A673 (cell line): ENCODE measurements around the gene NTRK1. TPM values are rescaled to one million over a fixed set of nuclear protein-coding genes. Genes with fewer than 3 reads are reported as not detected.

Experiments
- BruUV-seq: library from RNA; stranded (reverse); fragments of 400-500 nt; replicated peaks from 2 replicates; lab custom pipeline; 2021; lab: Mats Ljungman, UMichigan
- CTCF ChIA-PET: fragments of 300-600 bp; sonication (Branson Sonifier 250); formaldehyde crosslinking; loops from one replicate; lab custom pipeline; 2022; ENCODE audit warnings: antibody characterized with exemption; lab: Charles Lee
- POLR2A ChIA-PET: fragments of 300-600 bp; sonication (Branson Sonifier 250); formaldehyde crosslinking; loops from one replicate; lab custom pipeline; 2022; ENCODE audit warnings: antibody characterized with exemption; ENCODE audit not compliant: low non-redundant PET; lab: Charles Lee
- DNase-seq: peaks from one replicate; pipeline ENCODE4 v3.0.0-alpha.2; 2015; ENCODE audit warnings: low spot score
- H3K27ac ChIP-seq: fragments of 200-600 bp; sonication (generic); 2 replicates; pipeline ENCODE4 v1.5.1; 2016; ENCODE audit warnings: mixed run types, low read depth, mild to moderate bottlenecking, mixed read lengths, antibody characterized with exemption, low read length; ENCODE audit not compliant: poor library complexity, severe bottlenecking
- H3K27me3 ChIP-seq: fragments of 200-600 bp; sonication (generic); replicated peaks from 2 replicates; pipeline ENCODE4 v1.6.1; 2017; ENCODE audit warnings: mixed run types, low read depth, mild to moderate bottlenecking, mixed read lengths, antibody characterized with exemption, low read length; ENCODE audit not compliant: insufficient read depth, poor library complexity
- H3K36me3 ChIP-seq: fragments of 200-600 bp; sonication (generic); 2 replicates; pipeline ENCODE4 v1.6.1; 2016; ENCODE audit warnings: mixed run types, mild to moderate bottlenecking, mixed read lengths, antibody characterized with exemption, low read length; ENCODE audit not compliant: insufficient read depth, poor library complexity, severe bottlenecking
- H3K4me1 ChIP-seq: fragments of 200-600 bp; sonication (generic); 2 replicates; pipeline ENCODE4 v1.6.1; 2017; ENCODE audit warnings: mixed run types, mild to moderate bottlenecking, mixed read lengths, antibody characterized with exemption, low read length; ENCODE audit not compliant: insufficient read depth, poor library complexity, severe bottlenecking
- H3K4me3 ChIP-seq: fragments of 200-600 bp; sonication (generic); 2 replicates; pipeline ENCODE4 v1.5.1; 2016; ENCODE audit warnings: low read depth, mixed run types, mild to moderate bottlenecking, mixed read lengths, low read length; ENCODE audit not compliant: poor library complexity, severe bottlenecking
- H3K9me3 ChIP-seq: fragments of 200-600 bp; sonication (generic); 2 replicates; pipeline ENCODE4 v1.6.1; 2016; ENCODE audit warnings: mixed run types, low read depth, mild to moderate bottlenecking, mixed read lengths, antibody characterized with exemption, low read length; ENCODE audit not compliant: poor library complexity, severe bottlenecking
- EZH2 ChIP-seq: fragments of 200-600 bp; sonication (generic); IDR thresholded peaks from 2 replicates; pipeline ENCODE4 v1.6.1; 2017; ENCODE audit warnings: borderline replicate concordance, low read depth, mild to moderate bottlenecking, mixed read lengths, antibody characterized with exemption, low read length; ENCODE audit not compliant: poor library complexity, severe bottlenecking
- intact Hi-C: fragments of 100-400 bp; cut with micrococcal nuclease; formaldehyde crosslinking; loops from one replicate; pipeline ENCODE4 v1.10.0; 2022; ENCODE audit not compliant: unreplicated experiment
- total RNA-seq: library from RNA; stranded (reverse); gene quantifications from 2 replicates; pipeline ENCODE4 v1.2.3, GENCODE V29; 2021
- TF ChIP-seq, protein P1 (sequence below): fragments of 300-800, 200-600 bp; sonication (generic); conservative IDR thresholded peaks from 2 replicates; pipeline ENCODE4 v1.5.1; 2017; ENCODE audit warnings: low read depth, mild to moderate bottlenecking, antibody characterized with exemption, low read length, moderate library complexity, mixed read lengths

NTRK1 gene
- total RNA-seq, 1 experiment from 2014 or later, result 5.1 TPM

DNA sequence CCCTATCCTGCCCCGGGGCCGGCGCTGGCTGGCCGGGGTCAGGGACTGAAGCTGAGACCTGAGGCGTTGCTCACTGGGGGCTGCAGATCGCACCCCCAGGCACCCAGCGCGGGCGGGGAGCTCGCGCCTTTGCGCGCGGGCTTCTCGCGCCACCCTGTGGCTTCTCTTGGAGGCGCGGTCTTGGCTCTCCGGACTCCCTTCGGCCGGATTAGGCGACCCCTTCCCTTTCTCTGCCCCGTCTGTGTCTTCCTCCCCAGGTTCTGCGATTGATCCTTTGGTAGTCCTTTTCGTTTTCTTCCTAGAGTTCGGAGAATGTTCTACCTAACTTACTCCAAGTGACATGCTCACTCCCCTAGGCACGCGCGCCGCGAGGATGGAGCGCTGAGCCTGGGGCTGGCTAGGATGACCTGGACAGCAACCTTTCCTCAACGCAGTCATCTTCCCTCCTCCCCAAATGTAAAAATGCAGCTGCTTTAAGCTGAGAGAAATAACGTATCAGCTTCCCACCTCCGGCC lies 495 bp upstream of the NTRK1 start:
- ChIA-PET POLR2A (no interaction called here), CTCF (interaction anchor here (0.6 to 3.3 kb wide), 12 partner anchors 12 to 294 kb away, joined by 3 to 62 read pairs (median 5); partner anchors contain the start of genes CRABP2, ISG20L2 and METTL25B)
- intact Hi-C loops, result loop anchor here (1.0 to 2.0 kb wide), 3 partner anchors 63 to 171 kb away; no protein-coding TSS in a partner anchor
- no peak overlapping the region for H3K27ac ChIP-seq
- peak; percentile 63 for DNase-seq
- H3K4me3 ChIP-seq, result peak overlapping the region; percentile 55
- H3K27me3 ChIP-seq, result peaks cover 27% of the 10 kb centered on the region
- TF ChIP-seq EZH2, result no peak
- TF ChIP-seq, protein P1, sequence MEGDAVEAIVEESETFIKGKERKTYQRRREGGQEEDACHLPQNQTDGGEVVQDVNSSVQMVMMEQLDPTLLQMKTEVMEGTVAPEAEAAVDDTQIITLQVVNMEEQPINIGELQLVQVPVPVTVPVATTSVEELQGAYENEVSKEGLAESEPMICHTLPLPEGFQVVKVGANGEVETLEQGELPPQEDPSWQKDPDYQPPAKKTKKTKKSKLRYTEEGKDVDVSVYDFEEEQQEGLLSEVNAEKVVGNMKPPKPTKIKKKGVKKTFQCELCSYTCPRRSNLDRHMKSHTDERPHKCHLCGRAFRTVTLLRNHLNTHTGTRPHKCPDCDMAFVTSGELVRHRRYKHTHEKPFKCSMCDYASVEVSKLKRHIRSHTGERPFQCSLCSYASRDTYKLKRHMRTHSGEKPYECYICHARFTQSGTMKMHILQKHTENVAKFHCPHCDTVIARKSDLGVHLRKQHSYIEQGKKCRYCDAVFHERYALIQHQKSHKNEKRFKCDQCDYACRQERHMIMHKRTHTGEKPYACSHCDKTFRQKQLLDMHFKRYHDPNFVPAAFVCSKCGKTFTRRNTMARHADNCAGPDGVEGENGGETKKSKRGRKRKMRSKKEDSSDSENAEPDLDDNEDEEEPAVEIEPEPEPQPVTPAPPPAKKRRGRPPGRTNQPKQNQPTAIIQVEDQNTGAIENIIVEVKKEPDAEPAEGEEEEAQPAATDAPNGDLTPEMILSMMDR, result peak; percentile 94
- no TSS peak for BruUV-seq
- H3K4me1 ChIP-seq, result peaks cover 10% of the 10 kb centered on the region
- no peaks in the 10 kb centered on the region for H3K36me3 ChIP-seq
- H3K9me3 ChIP-seq, result no peaks in the 10 kb centered on the region

DNA sequence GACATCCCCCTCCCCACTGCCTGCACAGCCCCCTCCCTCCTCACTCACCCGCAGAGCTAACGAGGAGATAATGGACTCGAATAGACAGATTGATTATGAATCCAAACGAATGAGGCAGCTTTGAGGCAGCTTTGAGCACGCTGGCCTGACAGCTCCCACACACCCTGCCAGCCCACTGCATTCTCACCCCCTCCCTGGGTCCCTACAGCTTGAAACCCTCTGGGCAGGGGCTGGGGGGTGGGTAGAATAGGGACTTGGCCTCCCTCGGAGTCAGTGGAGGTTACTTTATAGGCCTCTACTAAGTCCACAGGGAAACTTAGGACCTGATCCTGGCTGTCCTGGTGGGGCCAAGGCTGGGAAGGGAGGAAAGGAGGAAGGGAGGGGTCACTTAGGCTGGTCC lies 1.9 kb downstream of the NTRK1 start:
- DNase-seq, result no peak
- H3K4me3 ChIP-seq, result no peak overlapping the region
- H3K9me3 ChIP-seq, result no peaks in the 10 kb centered on the region
- no TSS peak for BruUV-seq
- POLR2A ChIA-PET, result no interaction called here
- intact Hi-C loops, result no loop called here
- H3K36me3 ChIP-seq, result no peaks in the 10 kb centered on the region
- no peak for TF ChIP-seq EZH2
- TF ChIP-seq, protein P1, result no peak
- peaks cover 15% of the 10 kb centered on the region for H3K4me1 ChIP-seq
- CTCF ChIA-PET, result interaction anchor here (1.4 to 1.5 kb wide), 2 partner anchors 24 to 30 kb away, joined by 3 to 8 read pairs; no protein-coding TSS in a partner anchor
- H3K27ac ChIP-seq, result no peak overlapping the region
- peaks cover 27% of the 10 kb centered on the region for H3K27me3 ChIP-seq

DNA sequence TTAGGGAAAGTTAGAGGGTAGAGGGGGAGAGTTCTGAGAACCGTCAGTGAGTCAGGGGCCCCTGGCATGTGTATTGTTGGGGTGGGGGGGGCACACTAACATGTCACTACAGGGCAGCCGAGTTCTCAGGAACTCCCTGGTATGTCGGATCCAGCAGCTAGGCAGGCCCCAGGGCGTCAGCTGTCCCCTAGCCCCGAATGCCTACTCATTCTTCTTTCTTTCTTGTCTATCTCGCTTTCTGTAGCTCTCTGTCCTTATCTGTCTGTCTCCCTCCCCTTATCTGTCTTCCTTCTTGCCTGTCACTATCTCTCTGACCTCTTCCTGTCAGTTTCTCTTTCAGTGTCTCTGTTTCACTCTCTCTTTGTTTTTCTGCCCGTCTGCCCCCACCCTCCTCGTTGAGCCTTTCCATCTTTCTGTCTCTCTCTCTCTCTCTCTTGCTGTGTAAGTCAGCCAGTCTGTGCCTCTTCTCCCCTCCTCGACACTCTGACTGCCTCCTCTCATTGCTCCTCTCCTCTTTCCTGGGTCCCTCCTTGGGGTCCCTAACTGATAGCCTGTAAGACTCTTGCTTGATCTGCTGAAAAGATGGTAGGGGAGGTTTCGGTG lies 2.4 kb downstream of the NTRK1 start:
- Histone ChIP-seq H3K27me3 (peaks cover 23% of the 10 kb centered on the region), H3K27ac (no peak overlapping the region), H3K4me1 (peaks cover 15% of the 10 kb centered on the region), H3K9me3 (no peaks in the 10 kb centered on the region), H3K4me3 (no peak overlapping the region), H3K36me3 (no peaks in the 10 kb centered on the region)
- TF ChIP-seq, protein P1, result no peak
- no TSS peak for BruUV-seq
- DNase-seq, result no peak
- intact Hi-C loops, result no loop called here
- POLR2A ChIA-PET, result no interaction called here
- CTCF ChIA-PET, result interaction anchor here (0.6 to 1.5 kb wide), 3 partner anchors 24 to 318 kb away, joined by 3 to 8 read pairs (median 4); no protein-coding TSS in a partner anchor
